Loucy (cell line): ENCODE results near the gene RCN1.

ENCODE experiments used
- EZH2phosphoT487 ChIP-seq: fragments of 200-600 bp; IDR thresholded peaks from 2 replicates; pipeline ENCODE4 v1.6.1; 2018; ENCODE audit warnings: antibody characterized with exemption, mild to moderate bottlenecking, moderate library complexity, borderline replicate concordance
- TF ChIP-seq, protein P1 (sequence below): fragments of 200-600 bp; sonication (generic); conservative IDR thresholded peaks from 2 replicates; pipeline ENCODE4 v1.5.1; 2014; ENCODE audit warnings: mild to moderate bottlenecking, antibody characterized with exemption, low read length

DNA sequence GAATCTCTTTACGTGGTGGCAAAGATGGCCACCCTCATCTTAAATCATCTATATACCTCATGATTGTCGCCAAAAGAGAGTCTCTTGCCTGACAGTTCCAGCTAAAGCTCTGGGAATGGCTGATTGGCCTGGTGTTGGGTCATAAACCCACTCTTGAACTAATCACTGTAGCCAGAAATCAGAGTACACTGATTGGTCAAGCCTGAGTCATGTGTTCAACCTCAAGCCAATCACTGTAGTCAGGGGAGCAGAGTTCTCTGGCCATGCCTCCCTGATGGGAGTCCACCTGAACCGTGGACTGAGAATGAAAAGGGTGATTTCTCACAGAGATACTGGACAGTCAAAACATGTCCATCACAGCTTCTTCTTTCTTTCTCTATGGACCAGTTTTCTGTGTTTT lies 45.8 kb downstream of the RCN1 start:
- TF ChIP-seq, protein P1, sequence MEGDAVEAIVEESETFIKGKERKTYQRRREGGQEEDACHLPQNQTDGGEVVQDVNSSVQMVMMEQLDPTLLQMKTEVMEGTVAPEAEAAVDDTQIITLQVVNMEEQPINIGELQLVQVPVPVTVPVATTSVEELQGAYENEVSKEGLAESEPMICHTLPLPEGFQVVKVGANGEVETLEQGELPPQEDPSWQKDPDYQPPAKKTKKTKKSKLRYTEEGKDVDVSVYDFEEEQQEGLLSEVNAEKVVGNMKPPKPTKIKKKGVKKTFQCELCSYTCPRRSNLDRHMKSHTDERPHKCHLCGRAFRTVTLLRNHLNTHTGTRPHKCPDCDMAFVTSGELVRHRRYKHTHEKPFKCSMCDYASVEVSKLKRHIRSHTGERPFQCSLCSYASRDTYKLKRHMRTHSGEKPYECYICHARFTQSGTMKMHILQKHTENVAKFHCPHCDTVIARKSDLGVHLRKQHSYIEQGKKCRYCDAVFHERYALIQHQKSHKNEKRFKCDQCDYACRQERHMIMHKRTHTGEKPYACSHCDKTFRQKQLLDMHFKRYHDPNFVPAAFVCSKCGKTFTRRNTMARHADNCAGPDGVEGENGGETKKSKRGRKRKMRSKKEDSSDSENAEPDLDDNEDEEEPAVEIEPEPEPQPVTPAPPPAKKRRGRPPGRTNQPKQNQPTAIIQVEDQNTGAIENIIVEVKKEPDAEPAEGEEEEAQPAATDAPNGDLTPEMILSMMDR, result no peak
- TF ChIP-seq EZH2phosphoT487, result no peak
